Erythroblast (primary cell): ENCODE results near the gene C2orf68.

ENCODE experiments used
- GATA1 ChIP-seq: IDR thresholded peaks from 2 replicates; pipeline ENCODE4 v1.6.1; 2011; ENCODE audit warnings: low read depth, mild to moderate bottlenecking, control low read depth, low read length, moderate library complexity
- POLR2A ChIP-seq: IDR thresholded peaks from 2 replicates; pipeline ENCODE4 v1.6.1; 2011; ENCODE audit warnings: mild to moderate bottlenecking, low read length

DNA sequence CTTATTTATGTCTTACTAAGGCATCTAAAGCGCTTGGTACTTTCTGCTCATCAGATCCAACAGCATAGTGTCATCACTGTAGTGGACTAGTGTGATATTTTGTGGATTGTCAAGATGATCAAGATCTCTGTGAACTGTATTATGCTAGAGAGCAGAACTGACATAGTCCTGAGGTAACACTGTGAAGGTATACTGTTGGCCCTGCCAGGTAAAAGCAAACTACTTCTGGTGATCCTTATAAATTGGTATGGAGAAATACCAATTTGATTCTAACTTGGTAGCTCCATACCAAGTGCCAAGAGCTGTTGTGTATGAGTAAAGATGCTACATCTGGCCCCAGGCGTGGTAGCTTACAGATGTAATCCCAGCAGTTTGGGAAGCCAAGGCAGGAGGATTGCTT lies 40.2 kb upstream of the C2orf68 start:
- TF ChIP-seq POLR2A (no peak), GATA1 (no peak)
